GM18502 (cell line): ENCODE measurements around the gene MAST2.
"Not testable (repeated sequence)": the region's sequence is repeated elsewhere in the genome, so short reads cannot be mapped to it uniquely, and the experiment has no call there.

Source experiments
- ATAC-seq: cut with Tn5 transposase; IDR thresholded peaks from one replicate; pipeline ENCODE4 v1.9.1; 2021; ENCODE audit warnings: mild to moderate bottlenecking; ENCODE audit not compliant: unreplicated experiment, poor library complexity

MAST2 gene

DNA sequence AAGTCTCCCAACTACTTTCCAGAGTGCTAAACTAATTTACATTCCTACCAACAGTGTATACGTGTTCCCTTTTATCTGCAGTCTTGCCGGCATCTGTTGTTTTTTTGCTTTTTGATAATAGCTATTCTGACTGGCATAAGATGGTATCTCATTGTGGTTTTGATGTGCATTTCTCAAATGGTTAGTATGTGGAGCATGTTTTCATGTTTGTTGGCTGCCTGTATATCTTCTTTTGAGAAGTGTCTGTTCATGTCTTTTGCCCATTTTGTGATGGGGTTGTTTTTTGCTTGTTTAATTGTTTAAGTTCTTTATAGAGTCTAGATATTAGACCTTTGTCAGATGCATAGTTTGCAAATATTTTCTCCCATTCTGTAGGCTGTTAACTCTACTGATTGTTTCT lies 46.6 kb downstream of the MAST2 start:
- no peak for ATAC-seq

- no peak for ATAC-seq
Measured at GRCh38 chr1:45854724-45855123, 51.3 kb downstream of the MAST2 start.

DNA sequence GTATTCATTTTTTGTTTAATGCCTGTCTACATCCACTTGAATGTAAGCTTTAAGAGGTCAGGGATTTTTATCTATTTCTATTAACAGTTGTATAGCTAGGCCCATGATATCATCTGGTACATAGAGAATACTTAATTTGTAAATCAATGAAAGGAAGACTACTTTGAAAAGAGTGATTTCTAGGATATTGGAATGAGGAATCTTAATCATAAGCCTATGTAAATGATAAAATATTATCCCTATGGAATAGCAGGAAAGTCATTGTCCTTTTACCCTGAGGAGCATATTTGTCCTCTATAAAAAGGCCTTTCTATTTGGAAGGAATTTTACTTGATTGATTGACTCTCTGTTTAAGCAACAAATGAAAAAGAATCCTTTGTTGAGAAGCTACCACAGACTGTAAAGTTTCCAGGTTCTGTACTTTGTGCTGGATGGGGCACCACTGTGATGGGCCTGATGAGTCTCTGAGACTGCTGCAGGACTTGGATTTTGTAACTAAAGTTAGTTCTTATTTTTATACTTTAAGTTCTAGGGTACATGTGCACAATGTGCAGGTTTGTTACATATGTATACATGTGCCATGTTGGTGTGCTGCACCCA lies 53.8 kb downstream of the MAST2 start:
- ATAC-seq: no peak

- not testable (repeated sequence) for ATAC-seq
Measured at GRCh38 chr1:45857755-45858492, 54.5 kb downstream of the MAST2 start.

DNA sequence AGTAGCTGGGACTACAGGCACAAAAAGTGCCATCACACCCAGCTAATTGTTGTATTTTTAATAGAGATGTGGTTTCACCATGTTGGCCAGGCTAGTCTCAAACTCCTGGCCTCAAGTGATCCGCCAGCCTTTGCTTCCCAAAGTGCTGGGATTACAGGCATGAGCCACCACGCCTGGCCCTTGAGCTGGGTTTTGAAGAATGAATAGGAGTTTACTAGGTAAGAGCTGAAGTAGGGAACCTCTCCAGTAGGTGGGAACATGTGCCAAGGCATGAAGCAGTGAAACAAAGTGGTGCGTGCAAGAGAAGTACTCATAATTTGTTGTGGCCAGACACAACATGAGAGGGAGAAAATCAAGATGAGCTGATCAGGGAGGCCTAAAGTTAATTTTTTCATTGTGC lies 55.8 kb downstream of the MAST2 start:
- ATAC-seq: no peak

DNA sequence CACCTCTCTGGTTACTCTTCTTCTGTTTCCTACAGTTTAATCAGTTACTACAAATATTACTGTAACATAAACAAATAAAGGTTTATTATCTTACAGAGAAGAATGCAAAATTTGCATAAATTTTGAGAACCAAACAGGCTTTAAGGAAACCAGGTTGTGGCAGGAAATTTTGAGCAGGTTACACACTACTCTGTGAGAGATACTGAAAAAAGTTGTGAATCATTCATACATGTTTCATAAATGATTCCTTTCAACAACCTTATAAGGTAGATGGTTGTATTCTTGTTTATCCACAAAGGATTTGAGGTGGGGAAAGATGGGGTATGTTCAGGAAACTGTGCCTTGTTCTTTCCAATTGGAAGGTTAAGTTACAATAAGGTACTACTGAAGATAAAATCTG lies 58.6 kb downstream of the MAST2 start:
- ATAC-seq: no peak

DNA sequence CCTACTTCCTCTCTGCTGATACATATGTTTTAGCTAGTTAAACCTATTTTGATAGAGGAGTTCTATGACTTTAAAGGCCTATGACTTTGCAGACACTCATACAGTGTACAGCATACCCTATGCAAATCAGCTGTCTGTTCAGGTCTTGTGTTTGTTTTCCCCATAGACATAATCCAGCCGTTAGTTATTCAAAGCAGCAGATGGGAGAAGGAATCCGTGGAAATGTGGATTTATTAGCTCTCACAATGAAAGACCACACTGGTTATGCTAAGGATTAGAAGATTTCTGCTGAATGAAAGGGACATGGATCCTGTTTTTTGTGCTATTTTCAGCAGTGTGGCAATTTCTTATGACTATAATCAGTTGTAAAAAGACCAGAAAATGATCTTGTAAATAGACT lies 59.8 kb downstream of the MAST2 start:
- no peak for ATAC-seq

GRCh38 chr1:45864167-45865106 lies 61.0 kb downstream of the MAST2 start:
- ATAC-seq: no peak

- no peak for ATAC-seq
Measured at GRCh38 chr1:45867697-45868348, 64.4 kb downstream of the MAST2 start.

DNA sequence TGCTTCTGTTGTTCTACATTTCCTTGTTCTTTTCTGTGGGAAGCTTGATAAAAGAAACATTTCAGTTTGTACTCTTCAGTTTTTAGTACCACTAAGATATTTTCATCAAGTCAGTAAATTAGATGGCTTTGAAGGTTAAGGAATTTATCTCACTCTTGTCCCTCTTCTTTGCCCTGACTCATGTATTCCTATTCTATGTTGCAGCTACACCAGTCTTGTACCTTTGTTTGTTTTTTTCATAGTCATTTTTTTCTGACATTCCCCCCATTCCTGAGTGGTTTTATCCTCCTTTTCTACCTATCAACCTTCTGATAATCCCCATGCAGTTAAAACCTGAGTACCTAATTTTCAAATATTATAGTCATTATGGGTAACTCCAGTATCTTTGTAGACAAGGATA lies 65.4 kb downstream of the MAST2 start:
- no peak for ATAC-seq

GRCh38 chr1:45870500-45870899 lies 67.1 kb downstream of the MAST2 start:
- ATAC-seq: no peak

GRCh38 chr1:45872173-45872801 lies 68.9 kb downstream of the MAST2 start:
- not testable (repeated sequence) for ATAC-seq

- ATAC-seq: no peak
Measured at GRCh38 chr1:45876000-45876617, 72.7 kb downstream of the MAST2 start.

DNA sequence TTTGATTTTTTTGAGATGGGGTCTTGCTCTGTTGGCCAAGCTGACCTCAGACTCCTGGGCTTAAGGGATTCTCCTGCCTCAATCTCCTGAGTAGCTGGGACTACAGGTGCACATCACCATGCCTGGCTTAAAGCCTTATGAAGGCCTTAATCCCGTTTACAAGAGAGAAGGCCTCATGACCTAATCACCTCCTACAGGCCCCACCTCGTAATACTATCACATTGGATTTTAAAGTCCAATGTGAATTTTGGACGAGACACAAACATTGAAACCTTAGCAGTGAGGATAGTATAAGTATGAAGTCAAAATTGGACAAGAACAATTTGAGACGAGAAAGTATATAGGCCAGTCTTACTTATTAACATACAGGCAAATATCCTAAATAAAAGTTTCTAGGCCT lies 73.9 kb downstream of the MAST2 start:
- ATAC-seq: no peak

GRCh38 chr1:45879885-45880598 lies 76.6 kb downstream of the MAST2 start:
- no peak for ATAC-seq

DNA sequence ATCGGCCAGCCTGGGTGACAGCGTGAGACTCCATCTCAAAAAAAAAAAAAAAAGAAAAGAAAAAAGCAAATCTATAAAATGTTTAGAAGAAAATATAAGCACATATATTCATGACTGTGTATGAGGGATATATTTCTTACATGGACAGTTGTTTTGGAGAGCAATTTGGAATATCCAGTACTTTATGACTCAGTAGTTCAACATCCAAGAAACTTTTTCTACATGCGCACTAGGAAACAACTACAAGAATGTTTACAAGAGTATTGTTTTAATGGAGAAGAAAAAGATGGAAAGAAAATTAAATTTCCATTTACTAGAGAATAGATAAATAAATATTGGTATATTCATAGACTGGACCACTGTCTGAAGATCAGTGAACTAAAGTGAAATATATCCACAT lies 77.5 kb downstream of the MAST2 start:
- no peak for ATAC-seq

GRCh38 chr1:45883658-45884057 lies 80.2 kb downstream of the MAST2 start:
- no peak for ATAC-seq

GRCh38 chr1:45884700-45885099 lies 81.3 kb downstream of the MAST2 start:
- ATAC-seq: no peak

GRCh38 chr1:45886229-45886628 lies 82.8 kb downstream of the MAST2 start:
- no peak for ATAC-seq
